ENCODE measurements around the gene UTS2.

UTS2 gene

DNA sequence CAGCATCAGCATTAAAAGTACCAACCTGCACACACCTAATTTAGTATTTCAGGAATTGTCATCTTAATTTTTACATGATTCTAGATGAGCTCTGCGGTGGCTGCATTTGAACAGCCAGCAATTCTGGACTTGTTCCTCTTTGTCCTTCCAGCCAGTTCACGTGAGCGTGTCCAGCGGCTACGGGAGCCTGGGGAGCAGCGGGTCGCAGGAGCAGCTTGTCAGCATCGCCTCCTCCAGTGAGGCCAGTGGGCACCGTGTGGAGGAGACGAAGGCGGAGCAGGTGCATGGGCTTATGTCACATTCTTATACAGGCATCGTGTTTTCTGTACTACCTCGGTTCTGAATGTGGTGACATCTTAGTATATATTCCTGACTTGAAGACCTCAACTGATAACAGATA is 43.1 kb downstream of the UTS2 start:
- no peak for DNase-seq

DNA sequence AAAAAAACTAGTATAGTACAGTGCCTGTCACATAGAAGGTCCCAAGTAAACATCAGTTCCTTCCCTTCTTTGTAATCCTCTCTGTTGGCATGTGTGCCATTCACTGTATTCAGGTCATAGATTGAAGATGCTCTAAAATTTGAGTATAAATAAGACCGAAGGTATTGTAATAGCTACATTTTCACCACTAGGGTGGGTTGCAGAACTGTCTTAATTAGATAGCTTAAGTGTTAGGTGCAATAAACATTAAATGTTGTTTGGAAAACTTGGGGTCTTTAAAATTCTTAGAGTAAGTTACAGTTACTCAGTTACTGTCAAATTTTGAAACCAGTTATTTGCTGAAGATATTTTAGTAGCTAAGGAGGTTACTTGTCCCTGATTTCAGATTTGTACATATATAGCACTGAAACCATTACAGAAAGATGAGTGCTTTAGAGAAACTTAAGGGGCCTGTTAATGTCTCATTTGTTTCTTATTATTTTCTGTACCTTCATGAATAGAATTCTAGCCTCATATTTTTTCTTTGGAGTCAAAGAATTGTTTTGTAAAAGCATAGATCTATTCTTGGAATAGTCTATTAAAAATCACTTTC is 44.5 kb downstream of the UTS2 start:
- DNase-seq: no peak

DNA sequence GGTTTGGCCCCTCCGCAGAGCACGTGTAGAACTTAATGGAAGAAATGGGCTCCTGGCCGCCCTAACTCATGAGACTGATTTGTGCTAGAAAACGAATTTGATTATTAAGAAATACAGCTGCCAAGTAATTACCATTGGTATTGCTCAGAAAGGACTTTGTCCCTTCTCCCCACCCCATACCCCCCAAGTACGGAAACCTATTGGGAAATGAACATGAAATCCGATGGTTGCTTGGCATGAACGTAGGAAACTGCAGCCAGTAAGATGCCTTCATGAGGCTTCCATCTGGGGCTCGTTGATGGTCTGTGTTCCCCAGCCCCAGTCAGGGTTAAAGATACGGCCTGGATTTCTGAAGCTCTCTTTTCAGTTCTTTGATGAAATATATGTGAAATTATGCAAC is 47.4 kb downstream of the UTS2 start:
- no peak for DNase-seq
